ENCODE data around the gene CZIB.

DNA sequence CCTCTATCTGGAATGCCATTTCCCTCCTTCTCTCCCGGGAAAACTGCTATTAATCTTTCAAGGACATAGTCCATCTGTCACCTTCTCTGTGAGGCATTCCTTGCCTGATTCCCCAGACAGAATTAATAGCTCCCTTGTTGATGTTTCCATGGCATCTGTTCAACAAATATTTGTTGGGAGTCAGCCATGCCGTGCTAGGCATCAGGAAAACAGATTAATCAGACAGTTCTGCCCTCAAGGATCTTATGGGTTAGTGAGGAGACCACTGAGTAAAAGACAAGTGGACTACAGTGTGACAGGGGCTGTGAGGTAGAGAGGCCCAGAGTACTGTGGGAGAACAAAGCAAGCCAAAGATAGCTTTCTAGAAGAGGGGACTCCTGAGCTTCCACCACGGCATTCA lies 29.3 kb upstream of the CZIB start:
- TF ChIP-seq, protein P1, sequence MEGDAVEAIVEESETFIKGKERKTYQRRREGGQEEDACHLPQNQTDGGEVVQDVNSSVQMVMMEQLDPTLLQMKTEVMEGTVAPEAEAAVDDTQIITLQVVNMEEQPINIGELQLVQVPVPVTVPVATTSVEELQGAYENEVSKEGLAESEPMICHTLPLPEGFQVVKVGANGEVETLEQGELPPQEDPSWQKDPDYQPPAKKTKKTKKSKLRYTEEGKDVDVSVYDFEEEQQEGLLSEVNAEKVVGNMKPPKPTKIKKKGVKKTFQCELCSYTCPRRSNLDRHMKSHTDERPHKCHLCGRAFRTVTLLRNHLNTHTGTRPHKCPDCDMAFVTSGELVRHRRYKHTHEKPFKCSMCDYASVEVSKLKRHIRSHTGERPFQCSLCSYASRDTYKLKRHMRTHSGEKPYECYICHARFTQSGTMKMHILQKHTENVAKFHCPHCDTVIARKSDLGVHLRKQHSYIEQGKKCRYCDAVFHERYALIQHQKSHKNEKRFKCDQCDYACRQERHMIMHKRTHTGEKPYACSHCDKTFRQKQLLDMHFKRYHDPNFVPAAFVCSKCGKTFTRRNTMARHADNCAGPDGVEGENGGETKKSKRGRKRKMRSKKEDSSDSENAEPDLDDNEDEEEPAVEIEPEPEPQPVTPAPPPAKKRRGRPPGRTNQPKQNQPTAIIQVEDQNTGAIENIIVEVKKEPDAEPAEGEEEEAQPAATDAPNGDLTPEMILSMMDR (IDR thresholded peaks at IDR 0.05), result no peak
- no peak for TF ChIP-seq POLR2A (IDR thresholded peaks at IDR 0.05)

All from suprapubic skin (tissue), 3 donors.